Mesendoderm (in vitro differentiated cells): Measurements from ENCODE around the gene MINDY3.
"Not testable (repeated sequence)": the region's sequence is repeated elsewhere in the genome, so short reads cannot be mapped to it uniquely, and the experiment has no call there.

Experiments used
- DNase-seq: peaks from one replicate; pipeline ENCODE4 v3.0.0; 2013
- H2AK5ac ChIP-seq: 2 replicates; pipeline ENCODE4 v1.6.1; 2013; ENCODE audit warnings: low read length, inconsistent platforms
- H2BK120ac ChIP-seq: 2 replicates; pipeline ENCODE4 v1.6.1; 2013; ENCODE audit warnings: low read depth, mild to moderate bottlenecking, low read length, moderate library complexity, mixed read lengths
- H2BK15ac ChIP-seq: replicated peaks from 2 replicates; pipeline ENCODE4 v1.6.1; 2013; ENCODE audit warnings: low read depth, mild to moderate bottlenecking, moderate library complexity
- H2BK5ac ChIP-seq: 2 replicates; pipeline ENCODE4 v1.6.1; 2013; ENCODE audit warnings: low read length, inconsistent platforms
- H3K18ac ChIP-seq: 2 replicates; pipeline ENCODE4 v1.6.1; 2013; ENCODE audit warnings: mild to moderate bottlenecking, low read length, mixed read lengths
- H3K23ac ChIP-seq: one replicate; pipeline ENCODE4 v1.6.1; 2013; ENCODE audit warnings: low read length
- H3K27ac ChIP-seq: 2 replicates; pipeline ENCODE4 v1.5.1; 2013; ENCODE audit warnings: low read depth, mild to moderate bottlenecking, inconsistent platforms, low read length, moderate library complexity
- H3K27me3 ChIP-seq: 2 replicates; pipeline ENCODE4 v1.6.1; 2013; ENCODE audit warnings: low read length, control low read depth, mild to moderate bottlenecking, inconsistent platforms; ENCODE audit not compliant: insufficient read depth, poor library complexity
- H3K36me3 ChIP-seq: 2 replicates; pipeline ENCODE4 v1.6.1; 2013; ENCODE audit warnings: low read length, inconsistent platforms; ENCODE audit not compliant: control insufficient read depth, insufficient read depth
- H3K4ac ChIP-seq: one replicate; pipeline ENCODE4 v1.6.1; 2013; ENCODE audit warnings: low read depth, mild to moderate bottlenecking, low read length, moderate library complexity
- H3K4me1 ChIP-seq: 2 replicates; pipeline ENCODE4 v1.6.1; 2013; ENCODE audit warnings: low read depth, low read length, inconsistent platforms; ENCODE audit not compliant: control insufficient read depth
- H3K4me2 ChIP-seq: 2 replicates; pipeline ENCODE4 v1.6.1; 2013; ENCODE audit warnings: low read length
- H3K4me3 ChIP-seq: 2 replicates; pipeline ENCODE4 v1.5.1; 2013; ENCODE audit warnings: mild to moderate bottlenecking, low read length
- H3K56ac ChIP-seq: one replicate; pipeline ENCODE4 v1.6.1; 2013; ENCODE audit warnings: low read length
- H3K79me1 ChIP-seq: 2 replicates; pipeline ENCODE4 v1.6.1; 2013; ENCODE audit warnings: low read length, inconsistent platforms
- H3K79me2 ChIP-seq: 2 replicates; pipeline ENCODE4 v1.6.1; 2013; ENCODE audit warnings: mild to moderate bottlenecking, low read length; ENCODE audit not compliant: control insufficient read depth, insufficient read depth
- H3K9ac ChIP-seq: 2 replicates; pipeline ENCODE4 v1.6.1; 2013; ENCODE audit warnings: low read length, inconsistent platforms
- H4K5ac ChIP-seq: one replicate; pipeline ENCODE4 v1.6.1; 2013; ENCODE audit warnings: low read length
- H4K8ac ChIP-seq: one replicate; pipeline ENCODE4 v1.6.1; 2013; ENCODE audit warnings: low read depth, mild to moderate bottlenecking, control low read depth, low read length, moderate library complexity
- WGBS: extraction: QIAGEN DNeasy Blood & Tissue Kit; methylation state at CpG from one replicate; pipeline ENCODE4 v1.1.7; 2013; ENCODE audit warnings: low lambda C conversion rate, missing lambda C conversion rate; ENCODE audit not compliant: insufficient coverage; ENCODE audit errors: extremely low coverage; 5-methylcytosine and 5-hydroxymethylcytosine counted together

MINDY3 gene

GRCh38 chr10:15774534-15774933 is 85.8 kb downstream of the MINDY3 start:
- not testable (repeated sequence) for H2BK120ac ChIP-seq, H3K4me1 ChIP-seq, H3K4me2 ChIP-seq, H3K4me3 ChIP-seq, H3K9ac ChIP-seq, H3K79me1 ChIP-seq, H4K8ac ChIP-seq, H3K27me3 ChIP-seq, H3K18ac ChIP-seq, H3K56ac ChIP-seq, H4K5ac ChIP-seq, H2BK15ac ChIP-seq, H2AK5ac ChIP-seq, H3K4ac ChIP-seq, H3K36me3 ChIP-seq, DNase-seq, H3K23ac ChIP-seq, H2BK5ac ChIP-seq, H3K79me2 ChIP-seq, H3K27ac ChIP-seq
- no CpG with 5 or more reads among the region's 4 CpGs for whole genome bisulfite sequencing

- Histone ChIP-seq H3K23ac (no peak overlapping the region), H4K8ac (no peak overlapping the region)
- no CpG with 5 or more reads among the region's 2 CpGs for WGBS
Observed at GRCh38 chr10:15764892-15765454, 95.3 kb downstream of the MINDY3 start.

GRCh38 chr10:15763006-15763405 is 97.3 kb downstream of the MINDY3 start:
- WGBS: no CpG with 5 or more reads among the region's 8 CpGs
- no peak overlapping the region for H3K56ac ChIP-seq
- H2AK5ac ChIP-seq: no peak overlapping the region
- no peak overlapping the region for H4K5ac ChIP-seq
- H3K23ac ChIP-seq: no peak overlapping the region
- H2BK15ac ChIP-seq: no peak overlapping the region
- no peak overlapping the region for H2BK120ac ChIP-seq
- no peaks in the 10 kb centered on the region for H3K27me3 ChIP-seq
- no peak overlapping the region for H4K8ac ChIP-seq
- H3K18ac ChIP-seq: no peak overlapping the region
- no peak overlapping the region for H2BK5ac ChIP-seq
- no peaks in the 10 kb centered on the region for H3K79me1 ChIP-seq
- no peaks in the 10 kb centered on the region for H3K79me2 ChIP-seq
- H3K4ac ChIP-seq: no peak overlapping the region
- DNase-seq: no peak
- no peak overlapping the region for H3K9ac ChIP-seq
- H3K4me1 ChIP-seq: no peaks in the 10 kb centered on the region
- H3K27ac ChIP-seq: no peak overlapping the region
- no peak overlapping the region for H3K4me2 ChIP-seq
- H3K4me3 ChIP-seq: no peak overlapping the region
- no peaks in the 10 kb centered on the region for H3K36me3 ChIP-seq

More at GRCh38 chr10:15764892-15765454, 95.3 kb downstream of the MINDY3 start:
- H3K27ac ChIP-seq: no peak overlapping the region
- H3K4me3 ChIP-seq: no peak overlapping the region
- H3K36me3 ChIP-seq: no peaks in the 10 kb centered on the region
- no peak overlapping the region for H3K18ac ChIP-seq
- no peak overlapping the region for H2BK120ac ChIP-seq
- H3K4me1 ChIP-seq: no peaks in the 10 kb centered on the region
- H2BK5ac ChIP-seq: no peak overlapping the region
- no peak overlapping the region for H3K56ac ChIP-seq
- H4K5ac ChIP-seq: no peak overlapping the region
- H2BK15ac ChIP-seq: no peak overlapping the region
- no peaks in the 10 kb centered on the region for H3K79me1 ChIP-seq
- no peak overlapping the region for H3K4ac ChIP-seq
- H3K9ac ChIP-seq: no peak overlapping the region
- H2AK5ac ChIP-seq: no peak overlapping the region
- no peak overlapping the region for H3K4me2 ChIP-seq
- DNase-seq: no peak
- no peaks in the 10 kb centered on the region for H3K27me3 ChIP-seq
- no peaks in the 10 kb centered on the region for H3K79me2 ChIP-seq

- not testable (repeated sequence) for DNase-seq, H3K27me3 ChIP-seq, H3K79me2 ChIP-seq, H2AK5ac ChIP-seq, H4K8ac ChIP-seq, H3K27ac ChIP-seq, H3K4me2 ChIP-seq, H2BK120ac ChIP-seq, H3K4me3 ChIP-seq, H4K5ac ChIP-seq, H3K23ac ChIP-seq, H3K4me1 ChIP-seq, H3K56ac ChIP-seq, H3K9ac ChIP-seq, H2BK15ac ChIP-seq, H3K79me1 ChIP-seq, H3K36me3 ChIP-seq, H3K18ac ChIP-seq, H2BK5ac ChIP-seq, H3K4ac ChIP-seq
- WGBS: no CpG with 5 or more reads among the region's 6 CpGs
Observed at GRCh38 chr10:15762239-15762638, 98.1 kb downstream of the MINDY3 start.

- H3K79me2 ChIP-seq: not testable (repeated sequence)
Observed at GRCh38 chr10:15761224-15761623, 99.1 kb downstream of the MINDY3 start.

GRCh38 chr10:15760681-15761080 is 99.6 kb downstream of the MINDY3 start:
- no CpG with 5 or more reads among the region's 2 CpGs for WGBS
- no peak overlapping the region for H2AK5ac ChIP-seq
- H3K79me1 ChIP-seq: no peaks in the 10 kb centered on the region
- H3K79me2 ChIP-seq: no peaks in the 10 kb centered on the region
- no peak overlapping the region for H3K23ac ChIP-seq
- H3K4me3 ChIP-seq: no peak overlapping the region
- no peak overlapping the region for H3K4me2 ChIP-seq
- H3K27ac ChIP-seq: no peak overlapping the region
- H4K8ac ChIP-seq: no peak overlapping the region
- no peak overlapping the region for H3K18ac ChIP-seq
- H3K56ac ChIP-seq: no peak overlapping the region
- H2BK15ac ChIP-seq: no peak overlapping the region
- H2BK120ac ChIP-seq: no peak overlapping the region
- no peaks in the 10 kb centered on the region for H3K36me3 ChIP-seq
- no peak overlapping the region for H3K9ac ChIP-seq
- H3K4me1 ChIP-seq: no peaks in the 10 kb centered on the region
- no peak overlapping the region for H2BK5ac ChIP-seq
- no peak for DNase-seq
- no peak overlapping the region for H3K4ac ChIP-seq
- no peak overlapping the region for H4K5ac ChIP-seq
- H3K27me3 ChIP-seq: no peaks in the 10 kb centered on the region

More at GRCh38 chr10:15761224-15761623, 99.1 kb downstream of the MINDY3 start:
- H2BK5ac ChIP-seq, H3K56ac ChIP-seq, H3K4ac ChIP-seq, H3K9ac ChIP-seq, DNase-seq, H3K36me3 ChIP-seq, H3K79me1 ChIP-seq, H3K27ac ChIP-seq, H2AK5ac ChIP-seq, H4K5ac ChIP-seq, H3K23ac ChIP-seq, H3K4me3 ChIP-seq, H3K27me3 ChIP-seq, H3K18ac ChIP-seq, H3K4me2 ChIP-seq, H2BK120ac ChIP-seq, H2BK15ac ChIP-seq, H3K4me1 ChIP-seq, H4K8ac ChIP-seq: not testable (repeated sequence)
- WGBS: no CpG with 5 or more reads among the region's 4 CpGs
